Colonic mucosa (tissue), 4 donors: ENCODE data around the gene PIBF1. TPM values are rescaled to one million over a fixed set of nuclear protein-coding genes. Genes with fewer than 3 reads are reported as not detected.

Experiments
- DNase-seq: peaks from one replicate; pipeline ENCODE4 v3.0.0-alpha.2; 2020
- H3K27ac ChIP-seq: fragments of 200-600 bp; one replicate; pipeline ENCODE4 v1.8.0; 2021
- H3K27me3 ChIP-seq: fragments of 200-600 bp; one replicate; pipeline ENCODE4 v1.8.0; 2021
- H3K36me3 ChIP-seq: fragments of 200-600 bp; one replicate; pipeline ENCODE4 v1.8.0; 2021
- H3K4me1 ChIP-seq: fragments of 200-600 bp; one replicate; pipeline ENCODE4 v1.8.0; 2021; ENCODE audit warnings: mild to moderate bottlenecking
- H3K4me3 ChIP-seq: fragments of 200-600 bp; one replicate; pipeline ENCODE4 v1.8.0; 2021
- H3K9ac ChIP-seq, 2 donors: one replicate each; pipeline ENCODE4 v1.7.0; 2013; ENCODE audit warnings: control low read depth in 2 of 2, low read depth in 2 of 2, low read length in 2 of 2
- H3K9me3 ChIP-seq: fragments of 200-600 bp; one replicate; pipeline ENCODE4 v1.8.0; 2021
- CTCF ChIP-seq: fragments of 200-600 bp; IDR thresholded peaks from one replicate; pipeline ENCODE4 v1.8.0; 2022; ENCODE audit warnings: antibody characterized with exemption, mild to moderate bottlenecking
- intact Hi-C: fragments of 100-400 bp; cut with DNase I; formaldehyde crosslinking; loops from one replicate; pipeline ENCODE4 v1.14.1; 2022
- total RNA-seq, 2 donors: library from RNA; stranded (reverse); fragmentation: NEBNext Ultra II Directional in 1 of 2; extraction: Animal tissue kit (Norgen Biotek cat#: 25700) in 1 of 2; gene quantifications; one replicate each; pipeline ENCODE4 v1.2.1, GENCODE V29; 2021
- donor health status: healthy.
- donor health status: DM: no; HTN: no; CAD: no.
- donor health status: DM: no; HTN: no; CAD: no.

PIBF1 gene
- total RNA-seq, 2 donors from 2014 or later = 12.3 to 17.5 TPM

DNA sequence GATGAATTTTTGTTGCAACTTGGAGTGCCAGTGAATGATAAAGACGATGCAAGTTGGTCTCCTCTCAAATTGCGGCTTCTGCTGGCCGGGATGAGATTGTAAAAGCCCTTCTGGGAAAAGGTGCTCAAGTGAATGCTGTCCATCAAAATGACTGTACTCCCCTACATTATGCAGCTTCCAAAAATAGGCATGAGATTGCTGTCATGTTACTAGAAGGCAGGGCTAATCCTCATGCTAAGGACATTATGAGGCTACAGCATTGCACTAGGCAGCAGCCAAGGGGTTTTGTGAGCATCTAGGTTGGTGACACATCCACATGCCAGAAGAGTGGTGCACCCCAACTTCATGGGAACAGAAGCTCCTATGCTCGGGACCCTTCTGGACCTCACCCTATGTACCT lies 254.6 kb downstream of the PIBF1 start:
- no peak for DNase-seq
- intact Hi-C loops = loop anchor here (10.0 kb wide), 1 partner anchor 192 kb away; no protein-coding TSS in a partner anchor
- no peak overlapping the region for H3K9ac ChIP-seq

GRCh38 chr13:73038064-73038463 lies 256.1 kb downstream of the PIBF1 start:
- Histone ChIP-seq H3K9me3 (no peaks in the 10 kb centered on the region), H3K4me1 (no peaks in the 10 kb centered on the region), H3K27me3 (no peaks in the 10 kb centered on the region), H3K9ac (no peak overlapping the region), H3K4me3 (no peak overlapping the region), H3K36me3 (no peaks in the 10 kb centered on the region), H3K27ac (no peak overlapping the region)
- no peak for DNase-seq
- no peak for TF ChIP-seq CTCF
- intact Hi-C loops = loop anchor here (10.0 kb wide), 1 partner anchor 193 kb away; no protein-coding TSS in a partner anchor

More for the DNA sequence above, 254.6 kb downstream of the PIBF1 start:
- Histone ChIP-seq H3K27ac (no peak overlapping the region), H3K36me3 (no peaks in the 10 kb centered on the region), H3K4me1 (no peaks in the 10 kb centered on the region), H3K27me3 (no peaks in the 10 kb centered on the region), H3K4me3 (no peak overlapping the region), H3K9me3 (no peaks in the 10 kb centered on the region)
- TF ChIP-seq CTCF = no peak

GRCh38 chr13:73039201-73040108 lies 257.5 kb downstream of the PIBF1 start:
- no peak for DNase-seq
- intact Hi-C loops = loop anchor here (10.0 kb wide), 1 partner anchor 195 kb away; no protein-coding TSS in a partner anchor
- H3K27me3 ChIP-seq = no peaks in the 10 kb centered on the region
- no peak overlapping the region for H3K4me3 ChIP-seq
- H3K4me1 ChIP-seq = no peaks in the 10 kb centered on the region
- H3K27ac ChIP-seq = peak overlapping the region; percentile 75
- H3K9ac ChIP-seq = peak overlapping the region in 1 of 2 donors; percentile 66
- H3K36me3 ChIP-seq = no peaks in the 10 kb centered on the region
- TF ChIP-seq CTCF = no peak
- no peaks in the 10 kb centered on the region for H3K9me3 ChIP-seq

DNA sequence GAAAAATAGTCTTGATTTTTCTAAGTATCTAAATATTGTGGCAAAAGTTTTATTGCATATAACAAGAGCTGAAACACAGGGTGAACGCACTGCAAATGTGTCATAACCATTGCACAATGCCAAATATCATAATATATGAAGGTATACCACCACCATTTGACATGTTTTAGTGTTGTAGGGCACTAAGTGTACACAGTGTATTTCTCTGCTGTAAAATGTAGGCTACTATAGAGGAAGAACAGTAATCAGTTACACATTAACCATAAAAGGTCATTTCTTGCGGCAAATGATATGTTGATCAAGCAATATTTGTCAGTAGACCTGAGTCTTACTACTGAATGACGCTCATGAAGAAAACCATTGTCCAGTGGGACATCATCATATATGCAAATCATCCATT lies 258.6 kb downstream of the PIBF1 start:
- no peaks in the 10 kb centered on the region for H3K9me3 ChIP-seq
- H3K9ac ChIP-seq = peak overlapping the region in 1 of 2 donors; percentile 36
- no peaks in the 10 kb centered on the region for H3K36me3 ChIP-seq
- H3K27me3 ChIP-seq = no peaks in the 10 kb centered on the region
- H3K27ac ChIP-seq = peak overlapping the region; percentile 75
- no peaks in the 10 kb centered on the region for H3K4me1 ChIP-seq
- DNase-seq = no peak
- intact Hi-C loops = no loop called here
- TF ChIP-seq CTCF = no peak
- H3K4me3 ChIP-seq = no peak overlapping the region

DNA sequence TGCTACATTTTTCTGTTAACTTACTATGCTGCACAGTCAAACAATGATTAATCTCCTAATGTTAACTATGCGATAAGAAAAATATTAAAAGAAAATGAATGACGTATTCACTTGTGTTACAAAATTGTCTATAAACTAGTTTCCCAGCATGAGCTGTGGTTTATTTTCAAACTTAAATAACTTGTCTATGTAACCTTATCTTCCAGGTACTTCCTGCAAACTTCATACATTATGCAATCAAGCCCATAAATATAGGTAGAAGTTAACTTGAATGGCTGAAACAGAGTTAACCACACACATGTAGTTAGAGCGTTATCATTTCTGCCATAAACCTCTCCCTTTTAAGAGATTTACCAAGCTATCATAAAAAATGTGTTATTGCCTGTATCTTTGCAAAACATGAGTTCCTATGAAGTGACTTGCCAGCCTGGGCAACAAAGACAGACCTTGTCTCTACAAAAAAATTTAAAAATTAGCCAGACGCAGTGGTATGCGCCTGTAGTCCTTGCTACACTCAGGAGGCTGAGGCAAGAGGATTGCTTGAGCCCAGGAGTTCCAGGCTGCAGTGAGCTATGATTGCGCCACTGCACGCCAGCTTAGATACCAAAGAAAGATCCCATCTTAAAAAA lies 259.1 kb downstream of the PIBF1 start:
- peak overlapping the region in 1 of 2 donors; percentile 36 for H3K9ac ChIP-seq
- no peaks in the 10 kb centered on the region for H3K4me1 ChIP-seq
- H3K36me3 ChIP-seq = no peaks in the 10 kb centered on the region
- H3K4me3 ChIP-seq = no peak overlapping the region
- no peak for TF ChIP-seq CTCF
- peak; percentile 57 for DNase-seq
- intact Hi-C loops = no loop called here
- no peaks in the 10 kb centered on the region for H3K9me3 ChIP-seq
- no peaks in the 10 kb centered on the region for H3K27me3 ChIP-seq
- H3K27ac ChIP-seq = peak overlapping the region; percentile 75
